ENCODE data around the gene LAMC1. TPM values are rescaled to one million over a fixed set of nuclear protein-coding genes. Genes with fewer than 3 reads are reported as not detected.

The LAMC1 gene
- total and polyA plus RNA-seq, 2 of the 4 experiments (the other 2 are of a cell fraction), result 249 to 394 TPM

GRCh38 chr1:183091181-183091580 is 68.0 kb downstream of the LAMC1 start:
- H2BK20ac ChIP-seq (ENCODE audit: low read depth, low read length), result no peak overlapping the region
- no peak overlapping the region for H2AFZ ChIP-seq (replicated peaks; ENCODE audit: low read length, poor library complexity)
- H3K9me3 ChIP-seq (ENCODE audit: control insufficient read depth, insufficient read depth, low read length), result no peaks in the 10 kb centered on the region
- H2BK120ac ChIP-seq (ENCODE audit: low read depth, low read length), result peak overlapping the region; percentile 14; the same call in 1 of the 2 replicates
- no peak overlapping the region for H2BK15ac ChIP-seq (ENCODE audit: low read depth, low read length)
- H3K9me1 ChIP-seq (ENCODE audit: insufficient read depth, low read length), result peaks cover 26% of the 10 kb centered on the region
- H4K91ac ChIP-seq (ENCODE audit: insufficient read depth, low read depth, low read length), result no peak overlapping the region
- H3K18ac ChIP-seq (ENCODE audit: low read depth, low read length), result peak overlapping the region; percentile 12; the same call in 1 of the 2 replicates
- peaks cover 21% of the 10 kb centered on the region for H3K4me1 ChIP-seq (ENCODE audit: control insufficient read depth, insufficient read depth, low read length)
- H4K8ac ChIP-seq (ENCODE audit: low read depth in 2 of 2, low read length in 2 of 2), result no peak overlapping the region
- H2AK5ac ChIP-seq (ENCODE audit: low read depth, low read length), result peak overlapping the region; percentile 36; the same call in 1 of the 2 replicates
- H3K4me3 ChIP-seq (ENCODE audit: insufficient read depth, low read depth, low read length), result no peak overlapping the region
- in situ Hi-C loops (cut with MboI; ENCODE audit: low sequenced_read_pairs) (no loop called here), intact Hi-C loops (cut with micrococcal nuclease) (no loop called here), dilution Hi-C loops (cut with HindIII; ENCODE audit: low sequenced_read_pairs, unreplicated experiment) (no loop called here)
- peaks cover 9 to 78% of the 10 kb centered on the region in 2 experiments; a peak in 3 of 4 replicates for H3K79me1 ChIP-seq (ENCODE audit: low read depth in 1 of 2, low read length in 2 of 2)
- no peak overlapping the region for H3K56ac ChIP-seq (ENCODE audit: extremely low read depth, insufficient read depth, low read length)
- H4K5ac ChIP-seq (ENCODE audit: low read depth, low read length), result 0 out of 2 replicates have a peak overlapping the region, but pooled peaks have one; percentile 25
- CTCF ChIA-PET, result interaction anchor here (1.4 kb wide), 1 partner anchor 128 kb away, joined by 3 read pairs; no protein-coding TSS in a partner anchor
- peak overlapping the region; percentile 29; the same call in 1 of the 2 replicates for H3K4me2 ChIP-seq (ENCODE audit: low read depth, low read length)
- H3K14ac ChIP-seq (replicated peaks; ENCODE audit: low read depth, low read length), result 0 out of 2 replicates have a peak overlapping the region, but pooled peaks have one; percentile 20
- no peak overlapping the region for H2AK9ac ChIP-seq (replicated peaks; ENCODE audit: low read depth, low read length, poor library complexity)
- TF ChIP-seq RAD21 (IDR thresholded peaks at IDR 0.05; ENCODE audit: low read length) (no peak), ELK1 (IDR thresholded peaks at IDR 0.05; ENCODE audit: borderline replicate concordance, low read depth, low read length) (no peak), NFE2L2 (IDR thresholded peaks at IDR 0.05; ENCODE audit: low read depth, low read length) (no peak), CEBPB (IDR thresholded peaks at IDR 0.05; ENCODE audit: low read depth, low read length) (no peak), BHLHE40 (IDR thresholded peaks at IDR 0.05; ENCODE audit: low read depth, low read length) (no peak), CHD1 (IDR thresholded peaks at IDR 0.05; ENCODE audit: low read depth, low read length) (no peak), SMC3 (IDR thresholded peaks at IDR 0.05; ENCODE audit: low read depth, low read length) (no peak), RFX5 (IDR thresholded peaks at IDR 0.05; ENCODE audit: low read depth, low read length) (no peak), POLR2A (IDR thresholded peaks at IDR 0.05; ENCODE audit: low read depth, low read length) (no peak), FOS (IDR thresholded peaks at IDR 0.05; ENCODE audit: low read depth, low read length) (no peak), RCOR1 (IDR thresholded peaks at IDR 0.05; ENCODE audit: insufficient replicate concordance, low read length) (no peak)
- no peak for ATAC-seq (ENCODE audit: low read depth)
- no peaks in the 10 kb centered on the region for H3K27me3 ChIP-seq (ENCODE audit: control insufficient read depth, insufficient read depth, low read length)
- BruUV-seq (replicated peaks), result no TSS peak
- WGBS, 2 experiments (ENCODE audit: extremely low coverage in 2 of 2, insufficient read length in 1 of 2), result no CpG with 5 or more reads among the region's 2 CpGs
- POLR2A ChIA-PET (ENCODE audit: unreplicated experiment), result no interaction called here
- peak overlapping the region; percentile 21; the same call in 1 of the 2 replicates for H3K23ac ChIP-seq (ENCODE audit: low read depth, low read length)
- peaks cover 55% of the 10 kb centered on the region for H4K20me1 ChIP-seq (ENCODE audit: insufficient read depth, low read length)
- 0 out of 2 replicates have a peak overlapping the region, but pooled peaks have one; percentile 23 for H3K4ac ChIP-seq (ENCODE audit: low read depth, low read length)
- H3K9ac ChIP-seq (ENCODE audit: low read depth, low read length), result no peak overlapping the region; the same call in 1 of the 2 replicates
- H2BK5ac ChIP-seq (ENCODE audit: low read depth, low read length, poor library complexity, severe bottlenecking), result no peak overlapping the region
- no peak for DNase-seq
- peak overlapping the region; percentile 7; the same call in 1 of the 2 replicates for H3K27ac ChIP-seq (ENCODE audit: insufficient read depth, low read length)
- H3K36me3 ChIP-seq (ENCODE audit: control insufficient read depth, insufficient read depth, low read length), result no peaks in the 10 kb centered on the region

Measured in IMR-90 (cell line).